ENCODE results near the gene SRRM1.

DNA sequence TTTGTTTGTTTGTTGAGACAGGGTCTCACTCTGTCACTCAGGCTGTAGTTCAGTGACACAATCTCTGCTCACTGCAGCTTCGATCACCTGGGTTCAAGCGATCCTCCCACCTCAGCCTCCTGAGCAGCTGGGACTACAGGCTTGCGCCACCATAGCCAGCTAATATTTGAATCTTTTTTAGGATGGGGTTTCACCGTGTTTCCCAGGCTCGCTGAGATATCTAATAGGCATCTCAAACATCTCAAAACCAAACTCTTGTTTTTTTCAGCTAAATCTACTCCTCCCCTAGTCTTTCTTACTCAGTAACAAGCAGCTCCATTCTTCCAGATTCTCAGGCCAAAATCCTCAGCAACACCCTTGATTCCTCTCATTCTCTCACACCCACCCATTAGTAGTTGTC is 22.0 kb upstream of the SRRM1 start:
- TF ChIP-seq SMAD3 (CRISPR knock-in tag; IDR thresholded peaks at IDR 0.05; ENCODE audit: borderline replicate concordance) (no peak), ESRRA (CRISPR knock-in tag; IDR thresholded peaks at IDR 0.05; ENCODE audit: borderline replicate concordance) (no peak)
- TF ChIP-seq, protein P1, sequence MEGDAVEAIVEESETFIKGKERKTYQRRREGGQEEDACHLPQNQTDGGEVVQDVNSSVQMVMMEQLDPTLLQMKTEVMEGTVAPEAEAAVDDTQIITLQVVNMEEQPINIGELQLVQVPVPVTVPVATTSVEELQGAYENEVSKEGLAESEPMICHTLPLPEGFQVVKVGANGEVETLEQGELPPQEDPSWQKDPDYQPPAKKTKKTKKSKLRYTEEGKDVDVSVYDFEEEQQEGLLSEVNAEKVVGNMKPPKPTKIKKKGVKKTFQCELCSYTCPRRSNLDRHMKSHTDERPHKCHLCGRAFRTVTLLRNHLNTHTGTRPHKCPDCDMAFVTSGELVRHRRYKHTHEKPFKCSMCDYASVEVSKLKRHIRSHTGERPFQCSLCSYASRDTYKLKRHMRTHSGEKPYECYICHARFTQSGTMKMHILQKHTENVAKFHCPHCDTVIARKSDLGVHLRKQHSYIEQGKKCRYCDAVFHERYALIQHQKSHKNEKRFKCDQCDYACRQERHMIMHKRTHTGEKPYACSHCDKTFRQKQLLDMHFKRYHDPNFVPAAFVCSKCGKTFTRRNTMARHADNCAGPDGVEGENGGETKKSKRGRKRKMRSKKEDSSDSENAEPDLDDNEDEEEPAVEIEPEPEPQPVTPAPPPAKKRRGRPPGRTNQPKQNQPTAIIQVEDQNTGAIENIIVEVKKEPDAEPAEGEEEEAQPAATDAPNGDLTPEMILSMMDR (IDR thresholded peaks at IDR 0.05): no peak

All from WTC11 (cell line).